Heart left ventricle (tissue), 16 donors: ENCODE data around the gene ASPG. TPM values are rescaled to one million over a fixed set of nuclear protein-coding genes. Genes with fewer than 3 reads are reported as not detected.

Source experiments
- ATAC-seq, 4 donors: fragments of 200-7000 bp; cut with Tn5 transposase; one replicate each; pipeline ENCODE4 v1.9.1; 2020 to 2022; ENCODE audit warnings: moderate library complexity in 4 of 4, mild to moderate bottlenecking in 3 of 4, moderate number of reproducible peaks in 1 of 4
- DNase-seq, 5 donors: peaks; one replicate each; pipeline ENCODE4 v3.0.0-alpha.2; 2020
- H3K27ac ChIP-seq, 12 donors: fragments of 200-600 bp; sonication (generic) in 4 of 12; one replicate each; pipeline versions ENCODE4 v1.5.0 to v1.8.0; 2016 to 2022; ENCODE audit warnings: mild to moderate bottlenecking in 2 of 12
- H3K27me3 ChIP-seq, 9 donors: fragments of 200-600 bp; sonication (generic) in 2 of 9; one replicate each; pipeline versions ENCODE4 v1.5.1 to v1.8.0; 2016 to 2022; ENCODE audit warnings: mild to moderate bottlenecking in 3 of 9
- H3K36me3 ChIP-seq, 9 donors: fragments of 200-600 bp; sonication (generic) in 2 of 9; one replicate each; pipeline versions ENCODE4 v1.5.0 to v1.8.0; 2018 to 2022; ENCODE audit warnings: mild to moderate bottlenecking in 2 of 9
- H3K4me1 ChIP-seq, 12 donors: fragments of 200-600 bp; sonication (generic) in 4 of 12; one replicate each; pipeline versions ENCODE4 v1.5.0 to v1.8.0; 2016 to 2022; ENCODE audit warnings: mild to moderate bottlenecking in 3 of 12
- H3K4me3 ChIP-seq, 12 donors: fragments of 200-600 bp; sonication (generic) in 4 of 12; one replicate each; pipeline versions ENCODE4 v1.5.0 to v1.8.0; 2017 to 2022; ENCODE audit warnings: mild to moderate bottlenecking in 9 of 12, moderate library complexity in 4 of 12
- H3K9me3 ChIP-seq, 12 donors: fragments of 200-600 bp; sonication (generic) in 4 of 12; one replicate each; pipeline versions ENCODE4 v1.5.0 to v1.8.0; 2016 to 2022; ENCODE audit warnings: mild to moderate bottlenecking in 1 of 12
- CTCF ChIP-seq, 12 donors: fragments of 200-600 bp; sonication (generic) in 4 of 12; IDR thresholded peaks; one replicate each; pipeline versions ENCODE4 v1.5.0 to v1.8.0; 2018 to 2022; ENCODE audit warnings: antibody characterized with exemption in 12 of 12, mild to moderate bottlenecking in 5 of 12
- POLR2A ChIP-seq, 2 donors: fragments of 450-650 bp; IDR thresholded peaks; one replicate each; pipeline ENCODE4 v1.6.1; 2017; ENCODE audit warnings: antibody characterized with exemption in 2 of 2, mild to moderate bottlenecking in 2 of 2, moderate library complexity in 2 of 2
- WGBS, 4 donors: extraction: QIAGEN DNeasy Blood & Tissue Kit in 2 of 4; methylation state at CpG; one replicate each; pipeline versions ENCODE4 v1.1.5 to v1.1.7; 2013 to 2018; 5-methylcytosine and 5-hydroxymethylcytosine counted together
- intact Hi-C, 10 donors: fragments of 100-400 bp; cut with DNase I; formaldehyde crosslinking; loops; one replicate each; pipeline versions ENCODE4 v1.11.1 to v1.14.2; 2022
- polyA plus RNA-seq, 2 donors: library from polyadenylated mRNA; stranded (reverse); fragments of 200-250 nt; gene quantifications; one replicate each; pipeline ENCODE4 v1.2.3, GENCODE V29; 2013
- total RNA-seq, 9 donors: library from RNA; depleted of rRNA in 2 of 9; stranded (reverse); fragments of >200 nt in 2 of 9; fragmentation: NEBNext Ultra II Directional in 3 of 9; extraction: Animal tissue kit (Norgen Biotek cat#: 25700) in 3 of 9; gene quantifications; one replicate each; pipeline versions ENCODE4 v1.1.0 to v1.2.4, GENCODE V29; 2016 to 2023
- donor health status: ischemic (EF 13 %, LVEDD 7.1; RV severe dilation, severe dysfunction).
- donor health status: healthy with polysubstance abuse.
- donor health status: DM: no; HTN: yes; CAD: no.
- donor health status: DM: no; HTN: no; CAD: no.
- donor health status: ischemic (EF 25% LVEDD 6.9; RV normal size, moderate dysfunction).
- donor health status: ischemic (EF 25% LVEDD 5.7; RV mildly dilated, moderate dysfunction).
- donor health status: healthy.
- donor health status: DM: yes; HTN: yes; CAD: no.
- donor health status: ischemic (EF 35%, LVEDD 5.7; RV mildly dilated, moderate dysfunction).
- donor health status: nonischemic (EF 11% LVEDD 7.7; RV severe dilation, severe dysfunction).
- donor health status: DM: yes; HTN: yes; CAD: no.
- donor health status: PGD.
- donor health status: ischemic (EF 29% LVEDD 5.4; RV normal size, mild dysfunction).
- donor health status: nonischemic (EF 23%, LVEDD 6.1; RV moderate dilation, normal function).

ASPG gene
- total and polyA plus RNA-seq, 11 donors, result 3.2 to 54.6 (median 16.3) TPM

- H3K36me3 ChIP-seq, result no peaks in the 10 kb centered on the region
- DNase-seq, result peak; percentile 44 to 79 (median 70)
- ATAC-seq, result peak; percentile 41 to 72 (median 54)
- no peak overlapping the region for H3K4me3 ChIP-seq
- no peak for TF ChIP-seq CTCF (IDR thresholded peaks at IDR 0.05)
- no peak for TF ChIP-seq POLR2A (IDR thresholded peaks at IDR 0.05)
- no peaks in the 10 kb centered on the region for H3K9me3 ChIP-seq
- 34 to 51% (median 43%) methylated on average over 10 to 12 of the region's 12 CpGs for WGBS, 4 donors
- intact Hi-C loops, result loop anchor here in 3 of 10 donors (5.0 kb wide), 3 partner anchors 479 to 554 kb away; no protein-coding TSS in a partner anchor
- H3K27ac ChIP-seq, result peak overlapping the region in 6 of 12 donors; percentile 1 to 61 (median 31)
- H3K4me1 ChIP-seq, result peaks cover 0 to 53% (median 11%) of the 10 kb centered on the region in 12 donors
- peaks cover 0 to 19% (median 11%) of the 10 kb centered on the region in 9 donors for H3K27me3 ChIP-seq
These were observed 2.7 kb upstream of the ASPG start for GRCh38 chr14:104082807-104083206.

- intact Hi-C loops, result loop anchor here in 3 of 10 donors (5.0 kb wide), 3 partner anchors 478 to 553 kb away; no protein-coding TSS in a partner anchor
- Histone ChIP-seq H3K27ac (peak overlapping the region in 9 of 12 donors; percentile 2 to 71 (median 64)), H3K9me3 (no peaks in the 10 kb centered on the region), H3K4me1 (peaks cover 0 to 48% (median 10%) of the 10 kb centered on the region in 12 donors), H3K27me3 (peaks cover 0 to 19% (median 11%) of the 10 kb centered on the region in 9 donors), H3K4me3 (peak overlapping the region in 2 of 12 donors; percentile 8 to 16), H3K36me3 (no peaks in the 10 kb centered on the region)
- no peak for TF ChIP-seq POLR2A (IDR thresholded peaks at IDR 0.05)
- TF ChIP-seq CTCF (IDR thresholded peaks at IDR 0.05), result no peak
- ATAC-seq, result no peak
- WGBS, 4 donors, result 35 to 48% (median 40%) methylated on average over 14 to 16 of the region's 16 CpGs
- DNase-seq, result no peak
These were observed 1.1 kb upstream of the ASPG start for GRCh38 chr14:104084251-104085002.

- Histone ChIP-seq H3K4me3 (peak overlapping the region; percentile 4 to 55 (median 42)), H3K27ac (peak overlapping the region in 8 of 12 donors; percentile 5 to 73 (median 37)), H3K9me3 (peaks cover 0 to 5% (median 0%) of the 10 kb centered on the region in 12 donors), H3K27me3 (peaks cover 0 to 19% (median 11%) of the 10 kb centered on the region in 9 donors), H3K36me3 (no peaks in the 10 kb centered on the region), H3K4me1 (peaks cover 0 to 48% (median 10%) of the 10 kb centered on the region in 12 donors)
- intact Hi-C loops, result no loop called here
- ATAC-seq (no peak), DNase-seq (no peak)
- TF ChIP-seq POLR2A (IDR thresholded peaks at IDR 0.05) (no peak), CTCF (IDR thresholded peaks at IDR 0.05) (no peak)
- 27 to 64% (median 29%) methylated on average over 7 to 29 of the region's 29 CpGs; no CpG with 5 or more reads in 1 of the 4 donors for WGBS, 4 donors
These were observed 345 bp downstream of the ASPG start for GRCh38 chr14:104085889-104086201.

GRCh38 chr14:104086210-104086660 lies 735 bp downstream of the ASPG start:
- Histone ChIP-seq H3K4me3 (peak overlapping the region in 9 of 12 donors; percentile 4 to 55 (median 43)), H3K27me3 (peaks cover 0 to 19% (median 11%) of the 10 kb centered on the region in 9 donors), H3K9me3 (peaks cover 0 to 5% (median 0%) of the 10 kb centered on the region in 12 donors), H3K4me1 (peaks cover 0 to 48% (median 10%) of the 10 kb centered on the region in 12 donors), H3K36me3 (no peaks in the 10 kb centered on the region), H3K27ac (peak overlapping the region in 11 of 12 donors; percentile 11 to 73 (median 49))
- peak in 3 of 5 donors; percentile 5 to 34 (median 16) for DNase-seq
- peak in 2 of 4 donors; percentile 1 to 5 for ATAC-seq
- TF ChIP-seq CTCF (IDR thresholded peaks at IDR 0.05), result no peak
- TF ChIP-seq POLR2A (IDR thresholded peaks at IDR 0.05), result no peak
- intact Hi-C loops, result no loop called here
- 66 to 89% (median 79%) methylated on average over 2 to 13 of the region's 13 CpGs for WGBS, 4 donors
